ENCODE data around the gene FAM83F.

- TF ChIP-seq YY1 (IDR thresholded peaks at IDR 0.05; ENCODE audit: insufficient read depth, insufficient read length) (no peak), SUZ12 (IDR thresholded peaks at IDR 0.05; ENCODE audit: extremely low read depth, insufficient read depth, insufficient read length) (no peak)
Observed at GRCh38 chr22:40053460-40053859, 58.7 kb downstream of the FAM83F start.
